HG02610 (cell line): ENCODE measurements around the gene ELK4.

Experiments
- ATAC-seq: cut with Tn5 transposase; IDR thresholded peaks from one replicate; pipeline ENCODE4 v1.9.1; 2021; ENCODE audit warnings: mild to moderate bottlenecking, moderate library complexity; ENCODE audit not compliant: unreplicated experiment

Gene ELK4

DNA sequence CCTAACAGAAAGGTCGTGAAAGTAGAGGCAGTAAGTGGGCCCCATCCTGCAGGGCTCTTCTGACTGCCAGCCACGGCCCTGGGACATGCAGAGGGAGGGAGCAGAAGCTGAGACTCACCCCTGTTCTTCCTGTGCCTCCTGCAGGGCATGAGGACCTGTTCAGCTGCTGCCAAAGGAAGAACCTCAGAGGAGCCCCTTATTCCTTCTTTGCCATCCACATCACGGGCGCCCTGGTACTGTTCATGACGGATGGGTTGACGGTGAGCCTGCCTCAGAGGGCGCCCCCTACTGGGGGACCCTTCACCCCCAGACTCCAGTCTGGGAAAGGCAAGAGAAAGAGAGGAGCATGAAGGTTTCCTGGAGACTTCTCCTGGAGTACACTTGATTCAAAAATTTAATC is 47.1 kb downstream of the ELK4 start:
- no peak for ATAC-seq

DNA sequence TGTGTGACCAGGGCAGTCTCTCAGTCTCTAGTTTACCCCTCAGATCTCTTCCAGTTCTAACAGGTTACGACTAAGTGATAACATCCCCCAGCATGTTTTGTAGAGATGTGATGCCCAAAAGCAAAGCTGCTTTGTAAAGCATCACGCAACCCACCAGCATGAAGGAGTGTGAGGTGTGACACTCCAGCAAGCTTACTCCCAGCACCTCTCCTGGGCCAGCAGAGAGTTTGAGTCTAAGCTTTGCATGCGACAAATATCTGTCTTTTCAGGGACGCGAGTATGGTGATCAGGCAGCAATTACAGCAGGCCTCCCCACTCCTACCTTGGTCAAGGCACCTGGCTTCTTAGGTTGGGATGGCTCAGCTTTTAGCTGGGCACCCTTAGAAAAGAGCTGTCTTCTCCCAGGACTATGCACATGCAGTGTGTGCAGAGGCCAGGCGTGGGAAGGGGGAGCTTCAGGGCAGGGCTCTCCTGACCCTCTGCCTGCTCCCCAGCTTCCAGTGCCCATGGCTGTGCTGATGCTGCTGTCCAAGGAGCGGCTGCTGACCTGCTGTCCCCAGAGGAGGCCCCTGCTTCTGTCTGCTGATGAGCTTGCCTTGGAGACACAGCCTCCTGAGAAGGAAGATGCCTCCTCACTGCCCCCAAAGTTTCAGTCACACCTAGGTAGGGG is 48.2 kb downstream of the ELK4 start:
- ATAC-seq = no peak

DNA sequence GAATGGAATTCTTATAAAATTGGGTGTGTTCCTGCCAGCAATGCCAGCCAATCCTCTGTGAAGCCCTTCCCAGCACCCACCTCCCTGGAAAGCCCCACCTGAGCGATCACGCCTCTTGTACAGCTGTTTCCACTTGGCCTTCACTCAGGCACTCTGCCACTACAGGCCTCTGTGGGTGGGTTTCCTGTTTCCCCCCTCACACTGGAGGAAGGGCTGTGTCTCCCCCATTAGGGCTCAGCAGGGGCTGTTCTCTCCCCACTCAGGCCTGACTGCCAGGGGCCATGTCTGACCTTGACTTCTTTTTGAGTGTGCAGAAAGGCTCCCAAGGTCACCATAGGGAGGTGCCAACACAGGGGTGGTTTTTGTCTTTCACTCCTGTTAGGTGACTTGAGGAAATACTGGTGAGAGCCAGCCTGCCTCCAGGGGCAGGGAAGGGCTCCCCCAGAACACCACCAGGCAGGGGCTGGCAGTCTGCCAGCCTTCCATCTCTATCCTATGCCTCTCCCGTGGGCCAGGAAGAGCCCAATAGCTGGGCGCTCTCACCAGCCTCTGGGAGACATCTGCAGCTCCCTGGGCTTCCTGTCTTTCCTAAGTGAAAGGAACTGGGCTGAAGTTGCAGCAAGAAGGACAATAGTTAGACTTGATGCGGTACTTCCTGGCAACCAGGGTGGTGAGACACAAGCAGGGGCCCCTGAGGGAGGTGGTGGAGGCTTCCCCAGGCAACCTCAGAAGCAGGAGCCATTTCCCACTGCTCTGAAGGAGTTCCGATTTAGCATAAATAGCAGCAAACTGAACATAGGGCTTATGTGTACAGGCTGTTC is 49.1 kb downstream of the ELK4 start:
- ATAC-seq = no peak

DNA sequence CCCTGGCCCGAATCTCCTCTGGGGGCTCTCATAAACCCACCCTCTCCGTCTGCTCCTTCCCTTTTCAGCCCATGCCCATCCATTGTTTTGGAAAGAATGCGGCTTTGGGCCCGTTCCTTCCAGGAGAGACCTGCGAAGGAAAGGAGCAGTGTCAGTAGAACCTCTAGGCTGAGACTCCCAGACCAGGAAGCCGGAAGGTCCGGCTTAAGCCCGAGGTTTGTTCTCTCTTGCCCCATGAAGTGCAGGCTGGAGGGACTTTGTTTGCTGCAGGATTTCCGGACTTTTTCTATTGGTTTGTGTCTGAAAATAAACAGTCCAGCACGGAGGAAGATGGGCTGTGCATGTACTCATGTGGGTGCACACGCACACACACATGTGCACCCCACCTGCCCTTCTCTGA is 49.8 kb downstream of the ELK4 start:
- ATAC-seq = no peak

DNA sequence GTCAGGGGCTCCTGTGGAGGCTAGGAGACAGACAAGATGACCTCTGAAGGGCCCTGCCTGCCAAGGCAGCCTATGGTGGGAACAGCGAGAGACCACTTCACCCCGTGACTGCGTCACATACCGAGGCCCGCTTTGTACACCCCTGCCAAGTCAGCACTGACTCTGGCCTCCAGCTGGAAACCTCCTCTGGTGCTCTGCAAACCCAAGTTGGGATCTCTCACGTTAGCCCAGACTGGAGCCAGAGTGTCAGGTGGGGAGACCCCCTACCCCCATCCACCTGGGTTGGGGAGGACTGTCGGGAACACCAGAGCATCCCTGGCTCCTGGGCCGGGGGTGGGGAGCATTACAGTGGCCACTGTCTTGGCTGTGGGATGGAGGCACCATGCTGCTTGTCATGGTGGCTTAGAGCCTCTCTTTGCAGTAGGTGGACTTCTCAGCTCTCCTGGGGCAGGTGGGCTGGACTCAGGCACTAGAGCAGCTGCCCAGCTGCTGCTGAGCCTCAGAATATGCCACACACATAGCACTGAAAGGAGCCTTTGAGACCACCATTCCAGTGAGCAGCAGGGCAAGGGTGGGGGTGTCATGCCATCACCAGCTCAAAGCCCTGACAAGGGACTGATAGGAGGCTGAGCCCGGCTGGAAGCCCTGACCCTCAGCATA is 50.4 kb downstream of the ELK4 start:
- ATAC-seq = no peak

DNA sequence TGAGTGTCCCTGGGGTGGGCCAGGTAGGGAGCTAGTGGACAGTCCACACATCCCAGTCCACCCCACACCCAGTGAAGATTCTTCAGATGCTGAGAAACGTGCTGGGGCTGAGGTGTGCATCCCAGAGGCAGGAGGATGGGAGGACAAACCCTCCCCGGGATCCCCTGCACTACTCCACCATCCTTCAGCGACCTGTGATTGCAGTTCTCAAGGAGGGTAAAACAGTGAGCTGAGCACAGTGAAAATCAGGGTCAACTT is 51.0 kb downstream of the ELK4 start:
- no peak for ATAC-seq

DNA sequence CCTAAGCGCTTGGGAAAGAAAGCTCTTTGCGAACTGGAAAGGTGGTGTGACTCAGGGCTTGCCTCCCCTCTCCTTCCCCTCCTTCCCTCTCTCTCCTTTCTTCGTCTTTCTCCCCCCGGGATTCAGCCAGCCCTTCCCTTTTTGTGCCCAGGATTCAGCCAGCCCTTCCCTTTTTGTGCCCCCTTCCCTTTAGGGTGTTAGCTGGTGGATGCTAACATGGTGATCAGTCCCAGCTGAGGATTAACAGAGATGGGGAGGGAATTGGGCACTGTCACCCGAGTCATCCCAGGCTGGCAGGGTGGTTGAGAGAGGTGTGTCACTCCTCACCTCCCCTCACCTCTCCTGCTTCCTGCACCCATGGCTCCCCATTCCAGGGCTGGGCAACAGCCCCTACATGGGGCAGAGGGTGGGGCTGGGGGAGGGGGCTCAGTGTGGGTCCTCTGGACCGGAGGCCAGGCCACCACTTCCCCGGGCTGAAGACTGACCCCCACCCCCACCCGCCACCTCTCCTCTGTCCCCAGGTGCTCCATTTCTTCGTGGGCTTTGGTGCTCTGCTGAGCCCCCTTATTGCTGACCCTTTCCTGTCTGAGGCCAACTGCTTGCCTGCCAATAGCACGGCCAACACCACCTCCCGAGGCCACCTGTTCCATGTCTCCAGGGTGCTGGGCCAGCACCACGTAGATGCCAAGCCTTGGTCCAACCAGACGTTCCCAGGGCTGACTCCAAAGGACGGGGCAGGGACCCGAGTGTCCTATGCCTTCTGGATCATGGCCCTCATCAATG is 51.5 kb downstream of the ELK4 start:
- ATAC-seq = no peak

DNA sequence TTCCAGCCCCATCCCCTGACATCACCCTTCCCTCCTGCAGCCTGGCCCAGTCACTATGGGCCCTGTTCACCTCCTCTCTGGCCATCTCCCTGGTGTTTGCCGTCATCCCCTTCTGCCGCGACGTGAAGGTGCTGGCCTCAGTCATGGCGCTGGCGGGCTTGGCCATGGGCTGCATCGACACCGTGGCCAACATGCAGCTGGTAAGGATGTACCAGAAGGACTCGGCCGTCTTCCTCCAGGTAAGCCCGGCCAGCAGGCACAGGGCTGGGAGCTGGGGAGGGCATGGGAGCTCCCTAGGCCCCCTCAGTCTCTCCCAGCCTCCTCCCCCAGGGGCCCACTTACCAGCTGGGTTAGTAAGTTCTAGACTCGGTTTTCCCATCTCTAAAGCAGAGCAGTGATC is 52.1 kb downstream of the ELK4 start:
- ATAC-seq = no peak

DNA sequence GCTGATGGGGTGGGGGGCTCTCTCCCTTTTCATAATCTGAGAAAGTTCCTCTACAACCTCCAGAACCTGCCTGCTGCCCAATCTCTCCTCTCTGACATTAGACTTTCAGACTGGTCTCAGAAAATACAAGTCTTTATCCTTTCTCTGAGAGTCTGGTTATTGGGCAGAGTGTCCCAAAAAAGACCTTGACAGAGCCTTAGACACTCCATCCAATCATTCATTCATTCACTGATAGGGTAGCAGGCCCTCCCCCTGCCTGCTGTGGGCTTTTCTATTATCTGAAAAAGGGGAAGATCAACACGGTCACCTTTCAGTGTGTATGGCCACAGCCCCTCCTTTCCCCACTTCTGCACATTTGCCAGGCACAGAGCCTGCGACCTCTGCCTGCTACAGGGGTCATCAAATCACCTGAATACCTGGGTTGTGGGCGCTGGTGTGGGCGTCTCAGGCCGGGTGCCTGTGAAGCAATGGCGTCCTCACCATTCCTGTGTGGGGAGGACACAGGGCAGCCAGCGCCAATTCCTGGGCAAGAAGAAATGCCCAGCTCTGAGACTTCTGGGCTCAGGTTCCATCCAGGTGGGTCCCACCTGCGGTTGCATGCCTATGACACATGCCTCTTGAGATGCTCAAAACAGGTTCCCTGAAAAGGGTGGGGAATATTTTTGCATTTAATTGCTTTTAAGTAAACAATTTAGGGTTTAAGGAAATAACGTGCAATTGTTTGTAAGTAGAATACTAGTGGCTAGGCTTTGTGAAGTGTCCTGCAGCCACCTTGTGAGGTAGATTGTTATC is 52.8 kb downstream of the ELK4 start:
- no peak for ATAC-seq

DNA sequence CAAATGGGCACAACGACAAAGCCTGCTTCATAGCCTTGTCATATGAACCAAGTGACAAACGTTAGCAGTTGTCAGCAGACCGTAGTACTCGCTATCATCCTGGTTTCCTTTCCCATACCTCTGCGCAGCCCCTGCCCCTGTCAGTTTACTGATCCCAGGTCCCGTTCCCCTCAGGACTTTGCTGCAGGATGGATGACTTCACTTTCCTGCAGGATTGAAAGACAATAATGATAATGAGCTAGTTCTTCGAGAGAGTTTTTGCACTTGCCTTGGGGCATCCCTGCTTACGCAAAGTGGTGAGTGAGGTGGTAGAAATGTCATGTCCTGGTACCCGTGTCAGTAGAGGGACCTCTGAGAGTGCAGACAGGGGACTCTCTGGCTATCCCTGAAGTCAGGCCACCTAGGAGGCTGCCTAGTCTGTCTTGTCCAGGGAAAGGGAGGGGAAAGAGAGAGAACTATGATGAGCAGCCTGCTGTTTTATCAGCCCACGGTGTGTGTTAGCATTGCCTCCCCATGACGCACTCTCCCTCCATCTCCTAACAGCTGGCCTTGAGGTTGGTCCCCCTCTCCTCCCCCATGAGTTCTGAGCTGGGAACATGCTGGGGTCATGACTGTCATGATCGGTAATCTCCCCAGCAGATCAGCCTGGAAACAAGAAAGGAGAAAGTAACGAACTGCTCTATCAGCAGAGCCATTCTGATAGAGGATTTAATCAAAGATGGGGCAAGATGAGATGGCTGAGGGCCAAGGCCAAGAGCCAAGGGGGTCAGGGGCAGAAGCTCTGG is 53.7 kb downstream of the ELK4 start:
- no peak for ATAC-seq

DNA sequence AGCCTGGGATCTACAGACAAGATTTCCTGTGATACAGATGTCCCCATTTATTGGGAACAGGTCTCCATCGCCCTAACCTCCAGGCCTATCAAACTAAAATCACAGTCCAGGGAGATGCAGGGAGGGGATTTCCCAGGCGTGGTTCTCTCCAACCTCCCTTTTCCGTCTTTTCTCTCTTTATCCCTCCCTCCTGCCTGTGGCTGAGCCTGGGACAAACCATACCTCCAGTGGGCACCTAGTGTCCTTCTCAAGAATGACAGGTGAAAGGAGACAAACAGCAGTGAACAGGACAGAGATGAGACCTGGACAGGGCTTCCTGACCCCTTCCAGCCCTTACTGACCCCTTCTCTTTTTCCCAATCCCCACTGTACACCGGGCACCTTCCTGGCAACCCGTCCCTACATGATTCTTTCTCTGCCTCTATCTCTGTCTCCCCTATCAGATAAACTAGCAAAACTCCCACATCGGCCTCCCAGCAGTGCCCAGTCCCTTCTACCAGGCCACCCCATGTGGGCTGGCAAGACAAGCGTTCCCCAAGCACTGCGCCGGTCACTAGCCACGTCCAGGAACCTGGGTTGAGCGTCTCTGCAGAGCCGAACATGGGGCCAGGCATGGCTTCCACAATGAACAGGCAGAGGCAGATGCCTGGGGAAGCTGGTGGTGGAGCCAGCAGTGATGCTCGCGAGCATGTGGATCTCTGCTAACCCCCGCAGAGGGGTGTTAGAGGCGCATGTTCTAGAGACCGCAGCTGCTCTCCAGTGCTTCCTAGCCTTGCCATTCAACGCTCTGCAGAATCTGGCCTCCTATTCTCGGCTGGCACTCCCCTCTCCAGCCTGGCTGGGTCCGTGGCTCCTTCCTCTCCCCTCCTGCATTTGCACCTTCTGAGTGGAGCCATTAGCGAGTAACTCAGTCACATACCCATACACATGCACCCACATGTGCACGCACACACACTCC is 54.7 kb downstream of the ELK4 start:
- ATAC-seq = no peak

DNA sequence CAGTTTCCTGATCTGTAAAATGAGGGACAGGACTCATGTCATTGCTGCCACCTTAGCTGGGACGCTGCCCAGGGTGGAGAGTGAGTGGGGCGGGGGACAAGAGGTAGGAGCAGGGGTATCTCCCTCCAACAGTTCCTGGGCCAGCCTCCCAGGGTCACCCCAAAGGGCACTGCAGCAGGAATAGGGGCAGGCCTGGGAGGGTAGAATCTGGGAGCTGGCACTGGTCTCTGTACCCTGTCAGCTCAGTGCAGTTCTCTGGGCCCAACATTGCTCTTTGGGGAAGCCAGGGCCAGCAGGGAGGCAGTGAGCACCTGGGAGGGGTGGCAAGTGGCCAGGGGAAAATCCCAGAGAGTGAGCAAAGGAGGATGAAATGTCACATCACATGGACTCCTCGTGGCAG is 55.8 kb downstream of the ELK4 start:
- no peak for ATAC-seq

DNA sequence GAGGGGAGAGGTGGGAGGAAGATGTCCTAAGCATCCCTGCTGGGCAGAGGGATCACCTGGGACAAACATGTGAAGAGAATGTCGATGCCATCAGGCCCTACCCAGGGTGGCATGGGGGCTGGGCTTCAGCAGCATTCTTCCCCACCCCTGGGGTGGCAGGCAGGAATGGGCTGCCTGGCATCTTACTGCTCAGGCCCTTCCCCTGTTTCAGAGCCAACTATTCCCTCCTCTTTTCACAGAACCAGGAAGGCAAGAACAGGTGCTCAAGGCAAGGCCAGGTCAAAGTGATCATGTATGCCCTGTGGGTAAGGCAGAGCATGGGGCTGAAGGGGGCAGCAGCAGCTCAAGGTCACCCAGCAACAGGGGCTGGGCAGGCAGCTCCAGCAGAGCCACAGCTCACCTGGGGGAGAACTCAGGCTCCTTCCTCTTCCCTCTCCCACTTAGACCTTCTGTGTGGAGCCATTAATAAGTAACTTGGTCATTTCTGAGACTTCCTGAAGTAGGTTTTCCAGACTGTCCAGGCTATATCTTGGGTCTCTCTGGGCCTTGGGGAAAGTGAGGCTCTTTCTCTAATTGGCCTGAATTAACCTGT is 56.4 kb downstream of the ELK4 start:
- ATAC-seq = no peak

DNA sequence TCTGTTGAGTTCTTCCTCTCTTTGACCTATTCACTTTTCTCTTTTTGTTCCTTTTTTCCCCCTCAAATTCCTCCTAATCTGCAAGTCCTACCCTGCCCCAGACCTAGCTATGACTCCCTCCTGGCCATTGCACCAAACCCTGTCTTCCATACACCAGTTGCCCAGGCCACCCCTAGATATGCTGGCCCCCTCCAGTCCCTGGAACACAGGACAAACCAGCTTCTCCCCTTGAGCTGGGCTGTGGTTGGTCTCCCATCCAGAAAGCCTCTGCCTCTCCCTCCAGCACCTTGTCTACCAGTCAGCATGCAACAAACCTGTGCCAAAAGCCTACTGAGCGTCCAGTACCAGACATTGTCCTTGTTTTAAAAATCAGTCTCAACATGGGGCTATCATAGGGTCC is 59.4 kb downstream of the ELK4 start:
- ATAC-seq = no peak

DNA sequence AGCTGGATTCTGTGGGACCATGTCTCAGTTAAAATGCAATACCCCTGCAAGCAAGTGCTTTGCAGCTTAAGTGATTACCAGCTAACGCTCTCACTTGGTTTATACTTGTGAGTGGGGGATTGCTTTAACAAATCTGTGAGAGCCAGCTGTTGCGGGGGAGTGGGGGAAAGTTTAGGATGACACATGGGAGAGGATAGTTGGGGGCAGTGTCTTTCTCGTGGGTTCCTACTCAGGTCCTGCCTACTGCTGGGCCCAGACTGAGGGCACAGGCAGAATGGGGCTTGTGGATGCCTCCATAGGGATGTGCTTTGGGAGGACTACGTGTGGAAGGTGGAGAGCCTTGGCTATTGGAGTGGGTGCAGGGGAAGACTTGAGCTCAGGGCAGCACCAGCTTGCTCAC is 60.1 kb downstream of the ELK4 start:
- no peak for ATAC-seq

DNA sequence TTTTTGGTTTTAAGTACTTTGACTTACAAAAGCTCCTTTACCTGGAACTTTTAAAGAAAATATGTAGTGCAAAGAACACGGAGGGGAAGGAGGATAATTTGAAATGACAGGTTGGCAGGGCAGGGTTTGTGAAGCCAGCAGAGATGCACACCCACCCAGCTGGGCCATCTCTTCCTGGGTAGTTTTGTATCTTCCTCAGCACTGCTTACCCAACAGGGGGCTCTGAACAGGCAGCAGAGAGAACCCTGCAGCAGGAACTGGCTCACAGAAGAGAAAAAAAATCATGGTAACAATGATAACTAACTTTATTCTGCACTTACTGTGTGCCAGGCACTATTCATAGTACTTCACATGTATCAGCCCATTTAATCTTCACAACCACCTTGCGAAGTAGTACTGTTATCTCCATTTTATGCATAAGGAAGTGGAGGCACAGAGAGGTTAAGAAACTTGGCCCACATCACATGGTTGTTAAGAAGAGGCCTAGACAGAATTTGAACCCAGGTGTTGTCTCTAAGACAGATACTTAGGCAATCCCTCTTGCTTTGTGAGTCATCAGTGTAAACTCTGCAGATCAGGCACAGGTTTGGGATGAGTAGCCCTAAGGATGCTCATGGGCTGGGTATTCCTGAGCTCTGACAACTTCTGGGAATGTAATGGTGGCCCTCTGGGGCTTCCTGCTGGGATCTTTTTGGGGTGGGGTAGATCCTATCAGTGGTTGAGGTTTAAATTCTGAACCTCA is 60.8 kb downstream of the ELK4 start:
- ATAC-seq = no peak

DNA sequence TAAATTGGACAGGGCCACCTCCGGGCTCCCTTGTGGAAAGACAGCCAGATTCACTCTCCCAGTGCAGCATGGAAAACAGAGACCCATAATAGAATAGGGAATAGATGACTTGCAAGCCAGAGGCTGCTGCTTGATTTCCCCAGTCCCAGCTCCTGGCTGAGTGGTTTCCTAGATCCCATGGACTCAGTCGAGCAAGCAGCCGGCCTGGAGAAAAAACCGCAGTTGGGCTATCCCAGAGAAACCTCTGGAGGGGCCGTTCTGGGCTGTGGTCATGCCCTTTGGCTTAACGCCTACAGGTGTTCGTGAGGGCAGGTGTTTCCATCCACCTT is 61.7 kb downstream of the ELK4 start:
- ATAC-seq = no peak
